Measurements from ENCODE around the gene GPR55.
"Not testable (repeated sequence)": the region's sequence is repeated elsewhere in the genome, so short reads cannot be mapped to it uniquely, and the experiment has no call there.

GPR55 gene

GRCh38 chr2:230951396-230951795 lies 26.4 kb upstream of the GPR55 start:
- DNase-seq (ENCODE audit: low read depth in 2 of 2) = no peak

GRCh38 chr2:230950874-230951339 lies 25.9 kb upstream of the GPR55 start:
- DNase-seq (ENCODE audit: low read depth in 2 of 2) = no peak

GRCh38 chr2:230949966-230950873 lies 25.2 kb upstream of the GPR55 start:
- DNase-seq (ENCODE audit: low read depth in 2 of 2) = no peak

- no peak for DNase-seq (ENCODE audit: low read depth in 2 of 2)
These were observed 22.9 kb upstream of the GPR55 start for GRCh38 chr2:230947908-230948365.

GRCh38 chr2:230947235-230947576 lies 22.2 kb upstream of the GPR55 start:
- DNase-seq (ENCODE audit: low read depth in 2 of 2) = no peak

GRCh38 chr2:230946429-230947234 lies 21.6 kb upstream of the GPR55 start:
- DNase-seq (ENCODE audit: low read depth in 2 of 2) = no peak

- DNase-seq (ENCODE audit: low read depth in 2 of 2) = no peak
These were observed 19.8 kb upstream of the GPR55 start for GRCh38 chr2:230944757-230945372.

GRCh38 chr2:230944123-230944653 lies 19.1 kb upstream of the GPR55 start:
- no peak for DNase-seq (ENCODE audit: low read depth in 2 of 2)

GRCh38 chr2:230942920-230943896 lies 18.2 kb upstream of the GPR55 start:
- DNase-seq (ENCODE audit: low read depth in 2 of 2) = no peak

GRCh38 chr2:230942371-230942770 lies 17.3 kb upstream of the GPR55 start:
- no peak for DNase-seq (ENCODE audit: low read depth in 2 of 2)

- DNase-seq (ENCODE audit: low read depth in 2 of 2) = no peak
These were observed 16.4 kb upstream of the GPR55 start for GRCh38 chr2:230941202-230942180.

- no peak for DNase-seq (ENCODE audit: low read depth in 2 of 2)
These were observed 15.4 kb upstream of the GPR55 start for GRCh38 chr2:230940471-230940815.

GRCh38 chr2:230939691-230940470 lies 14.8 kb upstream of the GPR55 start:
- no peak for DNase-seq (ENCODE audit: low read depth in 2 of 2)

- DNase-seq (ENCODE audit: low read depth in 2 of 2) = no peak
These were observed 14.1 kb upstream of the GPR55 start for GRCh38 chr2:230939066-230939591.

GRCh38 chr2:230938516-230939065 lies 13.5 kb upstream of the GPR55 start:
- DNase-seq (ENCODE audit: low read depth in 2 of 2) = no peak

GRCh38 chr2:230938098-230938497 lies 13.1 kb upstream of the GPR55 start:
- no peak for DNase-seq (ENCODE audit: low read depth in 2 of 2)

- DNase-seq (ENCODE audit: low read depth in 2 of 2) = no peak
These were observed 12.3 kb upstream of the GPR55 start for GRCh38 chr2:230937362-230937761.

GRCh38 chr2:230936243-230936642 lies 11.2 kb upstream of the GPR55 start:
- not testable (repeated sequence) for DNase-seq (ENCODE audit: low read depth in 2 of 2)

GRCh38 chr2:230935130-230935430 lies 10.0 kb upstream of the GPR55 start:
- DNase-seq (ENCODE audit: low read depth in 2 of 2) = no peak
